ENCODE data around the gene CPB1.

GRCh38 chr3:148823026-148823425 is 4.6 kb upstream of the CPB1 start:
- TF ChIP-seq CTCF (IDR thresholded peaks at IDR 0.05) (no peak), POLR2A (IDR thresholded peaks at IDR 0.05) (no peak)

Data from prostate gland (tissue), 2 donors.